Stomach (tissue), 4 donors: ENCODE results near the gene GLRA1.

Experiments
- CTCF ChIP-seq, 7 experiments: fragments of 450-650 bp in 4 of 7; fragments of 200-600 bp in 3 of 7; sonication (generic) in 3 of 7; IDR thresholded peaks; one replicate each; pipeline ENCODE4 v1.5.1; 2016 to 2019; ENCODE audit warnings: antibody characterized with exemption in 7 of 7, control low read depth in 2 of 7, mild to moderate bottlenecking in 1 of 7
- EP300 ChIP-seq: sonication (generic); formaldehyde crosslinking; IDR thresholded peaks from one replicate; pipeline ENCODE4 v1.6.1; 2017; ENCODE audit warnings: antibody characterized with exemption
- POLR2A ChIP-seq, 4 donors: fragments of 450-650 bp; IDR thresholded peaks; one replicate each; pipeline ENCODE4 v1.6.1; 2016; ENCODE audit warnings: antibody characterized with exemption in 4 of 4, control low read depth in 2 of 4, mild to moderate bottlenecking in 1 of 4, moderate library complexity in 1 of 4
- POLR2AphosphoS5 ChIP-seq, 3 donors: sonication (generic); formaldehyde crosslinking; IDR thresholded peaks; one replicate each; pipeline ENCODE4 v1.6.1; 2016; ENCODE audit warnings: antibody characterized with exemption in 3 of 3

- TF ChIP-seq CTCF (IDR thresholded peaks at IDR 0.05) (no peak), POLR2A (IDR thresholded peaks at IDR 0.05) (no peak), POLR2AphosphoS5 (IDR thresholded peaks at IDR 0.05) (no peak), EP300 (no peak)
Observed at GRCh38 chr5:151904127-151904526, 20.5 kb downstream of the GLRA1 start.
